Epithelial cell of esophagus (primary cell): ENCODE data around the gene C4BPB.

Experiments used
- DNase-seq: peaks from one replicate; pipeline ENCODE4 v3.0.0; 2010; ENCODE audit warnings: low read depth
- H3K4me3 ChIP-seq: 2 replicates; pipeline ENCODE4 v1.5.1; 2011; ENCODE audit warnings: mild to moderate bottlenecking, low read length, control low read depth
- TF ChIP-seq, protein P1 (sequence below): IDR thresholded peaks from 2 replicates; pipeline ENCODE4 v1.5.1; 2011; ENCODE audit warnings: low read depth, mild to moderate bottlenecking, low read length, control low read depth, inconsistent platforms; ENCODE audit not compliant: insufficient read depth; ENCODE audit errors: missing control alignments

The C4BPB gene

DNA sequence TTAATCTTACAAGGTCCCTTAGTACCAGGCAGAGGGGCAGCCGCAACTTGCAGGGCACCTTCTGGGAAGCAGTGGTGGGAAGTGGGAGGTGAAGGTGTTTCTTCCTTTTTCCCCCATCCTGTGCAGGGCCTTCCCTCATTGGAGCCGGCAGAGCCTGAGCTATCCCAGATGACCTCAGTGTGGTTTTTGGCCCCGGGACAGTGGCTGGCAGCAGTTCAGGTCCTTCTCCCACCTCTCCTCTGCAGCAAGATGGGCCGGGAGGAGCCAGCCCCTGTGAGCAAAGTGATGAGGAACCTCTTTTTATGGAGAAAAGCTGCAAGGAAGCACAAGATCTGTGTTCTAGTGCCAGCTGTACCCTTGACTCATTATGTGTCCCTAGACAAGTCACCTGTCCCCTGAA, 28.8 kb upstream of the C4BPB start:
- no peak overlapping the region for H3K4me3 ChIP-seq
- DNase-seq: no peak
- TF ChIP-seq, protein P1, sequence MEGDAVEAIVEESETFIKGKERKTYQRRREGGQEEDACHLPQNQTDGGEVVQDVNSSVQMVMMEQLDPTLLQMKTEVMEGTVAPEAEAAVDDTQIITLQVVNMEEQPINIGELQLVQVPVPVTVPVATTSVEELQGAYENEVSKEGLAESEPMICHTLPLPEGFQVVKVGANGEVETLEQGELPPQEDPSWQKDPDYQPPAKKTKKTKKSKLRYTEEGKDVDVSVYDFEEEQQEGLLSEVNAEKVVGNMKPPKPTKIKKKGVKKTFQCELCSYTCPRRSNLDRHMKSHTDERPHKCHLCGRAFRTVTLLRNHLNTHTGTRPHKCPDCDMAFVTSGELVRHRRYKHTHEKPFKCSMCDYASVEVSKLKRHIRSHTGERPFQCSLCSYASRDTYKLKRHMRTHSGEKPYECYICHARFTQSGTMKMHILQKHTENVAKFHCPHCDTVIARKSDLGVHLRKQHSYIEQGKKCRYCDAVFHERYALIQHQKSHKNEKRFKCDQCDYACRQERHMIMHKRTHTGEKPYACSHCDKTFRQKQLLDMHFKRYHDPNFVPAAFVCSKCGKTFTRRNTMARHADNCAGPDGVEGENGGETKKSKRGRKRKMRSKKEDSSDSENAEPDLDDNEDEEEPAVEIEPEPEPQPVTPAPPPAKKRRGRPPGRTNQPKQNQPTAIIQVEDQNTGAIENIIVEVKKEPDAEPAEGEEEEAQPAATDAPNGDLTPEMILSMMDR: no peak

DNA sequence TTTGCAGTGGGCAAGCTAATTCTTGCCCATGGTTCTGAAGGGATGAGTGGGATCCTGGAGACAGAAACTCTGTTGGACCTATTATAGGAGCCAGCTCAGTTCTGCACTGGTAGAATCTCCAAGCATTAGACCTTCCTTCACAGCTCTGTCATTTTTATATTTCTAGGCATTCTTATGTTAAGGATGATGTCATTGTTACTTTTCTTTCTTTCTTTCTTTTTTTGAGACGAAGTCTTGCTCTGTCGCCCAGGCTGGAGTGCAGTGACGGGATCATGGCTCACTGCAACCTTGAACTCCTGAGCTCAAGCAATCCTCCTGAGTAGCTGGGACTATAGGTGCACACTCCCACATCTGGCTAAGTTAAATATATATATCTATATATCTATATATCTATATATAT, 28.1 kb upstream of the C4BPB start:
- TF ChIP-seq, protein P1: no peak
- DNase-seq: no peak
- H3K4me3 ChIP-seq: no peak overlapping the region

DNA sequence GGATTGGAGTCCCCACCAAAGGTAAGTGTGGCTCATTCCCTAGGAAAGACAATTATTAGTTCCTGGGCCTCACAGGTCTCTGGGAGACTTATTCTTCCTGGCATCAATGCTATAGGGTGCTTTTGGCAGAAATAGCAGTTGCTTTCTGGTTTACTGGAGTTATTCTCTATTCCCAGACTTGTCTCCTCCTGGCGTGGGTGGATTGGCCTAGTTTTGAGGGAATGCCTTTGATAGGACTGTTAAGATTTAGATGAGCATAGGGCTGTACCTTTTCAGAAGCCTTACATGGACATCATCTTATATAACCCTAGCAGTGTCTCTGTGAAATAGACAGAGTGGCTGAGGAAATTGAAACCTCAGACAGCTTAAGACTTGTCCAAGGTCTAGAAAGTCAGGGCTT, 26.6 kb upstream of the C4BPB start:
- no peak for DNase-seq
- TF ChIP-seq, protein P1: no peak

DNA sequence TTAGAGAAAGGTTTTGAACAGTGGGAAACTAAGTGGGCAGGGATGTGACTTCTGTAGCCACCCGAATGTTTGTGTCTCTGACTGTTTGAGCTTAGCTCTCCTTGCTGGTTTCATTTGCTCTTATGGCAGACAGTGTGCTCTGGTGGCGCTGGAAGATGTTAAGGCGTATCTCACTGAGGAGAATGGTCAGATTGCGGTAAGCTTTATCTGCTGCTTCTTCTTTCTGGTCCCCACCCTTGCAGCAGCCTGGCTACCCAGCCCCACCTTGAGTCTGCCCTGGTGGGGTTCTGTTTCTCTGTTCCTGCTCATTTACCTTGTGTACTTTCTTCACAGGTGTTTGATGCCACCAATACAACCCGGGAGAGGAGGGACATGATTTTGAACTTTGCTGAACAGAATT, 25.6 kb upstream of the C4BPB start:
- no peak overlapping the region for H3K4me3 ChIP-seq
- DNase-seq: no peak
- TF ChIP-seq, protein P1: no peak

More for the DNA sequence above, 26.6 kb upstream of the C4BPB start:
- no peak overlapping the region for H3K4me3 ChIP-seq

DNA sequence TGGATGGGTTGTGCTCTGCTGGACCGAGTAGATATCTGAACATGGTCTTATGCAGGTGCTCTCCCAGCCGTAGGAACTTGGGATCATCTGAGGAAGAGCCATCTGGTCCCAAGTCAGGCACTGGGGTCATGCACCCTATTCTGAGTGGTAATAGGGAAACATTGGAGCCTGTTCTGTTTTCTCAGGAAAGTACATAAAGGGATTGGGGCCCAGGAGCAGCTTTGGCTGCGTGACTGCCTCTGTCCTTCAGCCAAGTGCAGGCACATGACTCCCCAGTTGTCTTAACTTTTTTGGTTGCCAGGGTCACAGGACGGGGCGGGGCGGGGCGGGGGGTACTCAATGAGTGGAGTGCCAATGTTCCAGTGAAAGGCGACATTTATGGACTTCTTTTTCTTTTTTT, 24.1 kb upstream of the C4BPB start:
- DNase-seq: no peak
- TF ChIP-seq, protein P1: no peak
- no peak overlapping the region for H3K4me3 ChIP-seq

DNA sequence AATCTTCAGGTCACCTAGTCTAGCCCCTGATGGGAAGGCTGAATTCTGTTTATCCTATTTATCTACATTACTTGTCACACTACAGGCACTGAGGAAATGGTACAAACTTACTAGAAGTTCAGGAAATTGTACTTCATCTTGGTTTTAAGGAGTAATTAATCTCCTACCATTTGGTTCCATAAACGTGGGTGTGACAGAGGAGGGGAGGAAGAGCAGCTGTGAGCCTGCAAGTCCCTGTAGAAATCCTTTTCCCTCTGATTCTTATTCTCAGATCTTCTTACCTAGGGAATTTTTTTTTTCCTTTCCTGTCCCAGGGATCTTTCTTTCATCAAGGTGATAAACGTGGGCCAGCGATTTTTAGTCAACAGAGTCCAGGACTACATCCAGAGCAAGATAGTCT, 21.5 kb upstream of the C4BPB start:
- TF ChIP-seq, protein P1: no peak
- no peak overlapping the region for H3K4me3 ChIP-seq
- DNase-seq: no peak

DNA sequence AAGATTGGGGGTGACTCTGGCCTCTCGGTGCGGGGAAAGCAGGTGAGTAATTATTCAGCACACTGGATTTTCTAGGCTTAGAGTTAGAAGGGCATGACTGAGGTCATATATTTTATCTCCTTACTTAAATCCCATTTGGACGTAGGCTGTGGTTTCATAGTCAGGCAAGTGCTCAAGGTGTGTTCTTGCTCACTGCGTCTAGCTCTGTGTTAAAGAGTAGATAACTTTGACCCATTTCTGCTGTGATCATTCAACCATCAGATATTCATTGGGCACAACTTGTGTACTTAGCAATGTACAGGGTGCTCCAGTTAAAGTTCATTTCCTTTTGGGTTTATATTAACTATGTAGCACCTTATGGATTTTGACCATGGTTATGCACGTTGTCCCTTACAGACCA, 21.0 kb upstream of the C4BPB start:
- no peak for DNase-seq
- TF ChIP-seq, protein P1: no peak
- no peak overlapping the region for H3K4me3 ChIP-seq
